Measurements from ENCODE around the gene AP2A2.

AP2A2 gene

GRCh38 chr11:889687-890475 lies 35.8 kb upstream of the AP2A2 start:
- no peaks in the 10 kb centered on the region for H3K4me1 ChIP-seq (ENCODE audit: insufficient read depth, low read length)
- H3K4me3 ChIP-seq (ENCODE audit: low read depth in 1 of 2, low read length in 2 of 2) = no peak overlapping the region
- no peaks in the 10 kb centered on the region for H3K36me3 ChIP-seq (ENCODE audit: insufficient read depth, low read length)

DNA sequence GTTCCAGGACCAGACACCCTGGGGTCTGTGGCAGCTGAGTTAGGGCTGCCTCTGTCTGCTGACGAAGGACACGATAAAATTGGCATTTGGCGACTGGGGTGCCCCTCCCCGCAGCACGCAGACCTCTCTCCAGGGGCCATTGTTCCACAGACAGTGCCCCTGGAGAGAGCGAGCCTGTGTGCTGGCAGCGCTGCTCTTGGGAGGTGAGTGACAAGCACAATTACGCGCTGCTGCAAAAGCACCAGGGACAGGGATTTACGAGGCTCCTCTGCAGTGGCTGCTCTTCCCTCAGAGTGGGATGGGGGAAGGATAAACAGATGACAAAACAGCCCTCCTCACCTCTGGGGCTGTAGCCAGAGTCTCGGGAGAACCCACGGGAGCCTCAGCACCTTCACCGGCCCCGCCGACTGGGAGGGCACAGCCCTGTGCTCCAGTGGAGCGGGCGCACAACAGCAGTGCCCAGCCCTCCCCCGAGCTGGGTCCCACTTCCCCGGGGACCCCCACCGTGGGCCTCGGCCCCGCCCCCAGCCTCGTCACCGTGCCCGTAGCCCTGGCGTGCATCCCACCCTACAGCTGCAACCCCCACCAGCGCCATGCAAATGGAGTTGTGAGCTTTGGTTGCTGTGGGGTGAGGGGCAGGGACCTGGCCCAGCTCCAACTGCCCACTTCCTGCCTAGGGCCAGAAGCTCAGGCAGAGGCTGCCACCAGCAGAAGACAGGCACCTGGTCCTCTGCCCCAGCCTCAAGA lies 34.7 kb upstream of the AP2A2 start:
- Histone ChIP-seq H3K36me3 (ENCODE audit: insufficient read depth, low read length) (no peaks in the 10 kb centered on the region), H3K27ac (ENCODE audit: low read depth, low read length) (no peak overlapping the region), H3K4me3 (ENCODE audit: low read depth in 1 of 2, low read length in 2 of 2) (no peak overlapping the region), H3K4me1 (ENCODE audit: insufficient read depth, low read length) (no peaks in the 10 kb centered on the region), H3K9me3 (ENCODE audit: low read length) (no peaks in the 10 kb centered on the region), H3K27me3 (ENCODE audit: control insufficient read depth in 1 of 2, insufficient read depth in 2 of 2, low read length in 2 of 2) (no peaks in the 10 kb centered on the region), H3K9ac (ENCODE audit: low read length) (no peak overlapping the region)

More at GRCh38 chr11:889687-890475, 35.8 kb upstream of the AP2A2 start:
- H3K27me3 ChIP-seq (ENCODE audit: control insufficient read depth in 1 of 2, insufficient read depth in 2 of 2, low read length in 2 of 2) = no peaks in the 10 kb centered on the region
- H3K9ac ChIP-seq (ENCODE audit: low read length) = no peak overlapping the region
- H3K27ac ChIP-seq (ENCODE audit: low read depth, low read length) = no peak overlapping the region
- no peaks in the 10 kb centered on the region for H3K9me3 ChIP-seq (ENCODE audit: low read length)

DNA sequence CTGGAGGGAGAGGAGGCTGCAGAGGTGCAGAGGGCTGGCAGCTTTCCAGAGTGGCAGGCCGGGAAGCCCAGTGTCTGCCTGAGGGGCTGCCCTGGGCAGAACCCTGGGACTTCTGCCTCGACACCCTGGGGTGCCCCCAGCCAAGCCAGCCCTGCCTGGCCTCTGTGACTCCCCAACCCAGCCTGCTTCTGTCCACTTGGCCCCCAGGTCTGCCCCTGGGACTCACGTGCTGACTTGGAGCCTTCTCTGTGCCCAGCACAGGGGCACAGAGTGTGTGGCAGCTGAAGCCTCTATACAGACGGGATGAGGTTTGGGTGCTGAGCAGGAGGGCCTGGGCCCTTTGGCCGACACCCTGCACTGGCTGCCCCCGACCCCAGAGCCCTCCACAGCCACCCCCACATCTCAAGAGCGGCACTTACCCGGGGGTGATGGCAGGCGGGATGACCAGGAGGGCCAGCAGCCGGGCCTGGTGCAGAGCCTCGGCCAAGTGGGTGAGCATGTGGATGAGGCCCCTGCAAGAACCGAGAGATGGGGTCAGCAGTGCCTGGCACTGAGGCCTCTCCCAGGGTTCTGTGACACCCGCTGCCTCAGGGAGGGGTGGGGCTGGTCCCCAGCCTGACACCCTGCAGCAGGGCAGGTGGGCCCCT lies 32.5 kb upstream of the AP2A2 start:
- Histone ChIP-seq H3K9ac (ENCODE audit: low read length) (no peak overlapping the region), H3K4me3 (ENCODE audit: low read depth in 1 of 2, low read length in 2 of 2) (no peak overlapping the region), H3K27ac (ENCODE audit: low read depth, low read length) (no peak overlapping the region), H3K27me3 (ENCODE audit: control insufficient read depth in 1 of 2, insufficient read depth in 2 of 2, low read length in 2 of 2) (no peaks in the 10 kb centered on the region), H3K4me1 (ENCODE audit: insufficient read depth, low read length) (peaks cover 9% of the 10 kb centered on the region), H3K9me3 (ENCODE audit: low read length) (no peaks in the 10 kb centered on the region), H3K36me3 (ENCODE audit: insufficient read depth, low read length) (no peaks in the 10 kb centered on the region)

GRCh38 chr11:894575-895201 lies 31.0 kb upstream of the AP2A2 start:
- no peak overlapping the region for H3K4me3 ChIP-seq (ENCODE audit: low read depth in 1 of 2, low read length in 2 of 2)
- H3K4me1 ChIP-seq (ENCODE audit: insufficient read depth, low read length) = peaks cover 12% of the 10 kb centered on the region
- no peak overlapping the region for H3K27ac ChIP-seq (ENCODE audit: low read depth, low read length)
- no peak overlapping the region for H3K9ac ChIP-seq (ENCODE audit: low read length)
- H3K27me3 ChIP-seq (ENCODE audit: control insufficient read depth in 1 of 2, insufficient read depth in 2 of 2, low read length in 2 of 2) = no peaks in the 10 kb centered on the region
- H3K36me3 ChIP-seq (ENCODE audit: insufficient read depth, low read length) = no peaks in the 10 kb centered on the region
- no peaks in the 10 kb centered on the region for H3K9me3 ChIP-seq (ENCODE audit: low read length)

DNA sequence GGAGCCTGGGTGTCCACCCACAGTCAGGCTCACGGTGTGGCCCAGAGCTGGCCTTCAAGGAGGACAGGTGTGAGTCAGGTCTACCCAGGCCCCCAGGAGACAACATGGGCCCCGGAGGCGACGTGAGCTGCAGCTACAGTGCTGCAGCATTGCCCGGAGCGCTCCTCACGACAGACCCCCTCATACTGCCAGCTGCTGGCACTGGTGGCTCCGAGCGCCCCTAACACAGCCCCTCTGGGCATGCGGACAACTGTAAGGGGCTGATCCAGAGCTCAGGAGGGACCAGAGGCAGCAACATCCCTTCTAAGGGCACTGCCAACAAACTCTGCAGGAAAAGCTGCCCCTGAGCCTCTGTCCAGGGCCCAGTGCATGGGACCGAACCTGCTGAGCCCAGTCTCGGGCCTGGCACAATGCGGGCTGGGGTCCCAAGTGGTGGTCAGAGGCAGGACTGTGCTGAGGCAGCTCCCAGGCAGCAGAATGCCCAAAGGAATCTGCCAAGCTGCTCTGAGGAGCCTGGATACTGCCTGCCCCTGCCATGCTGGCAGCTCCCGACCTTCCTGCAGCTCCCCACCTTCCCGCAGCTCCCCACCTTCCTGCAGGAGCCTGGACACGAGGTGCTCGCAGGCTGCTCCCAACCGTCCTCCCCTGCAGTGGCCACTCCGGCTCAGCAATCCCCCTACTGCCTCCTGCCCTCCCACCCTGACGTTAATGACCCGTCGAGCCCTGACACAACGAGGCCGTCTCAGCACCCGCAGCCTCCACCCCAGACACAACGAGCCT lies 30.1 kb upstream of the AP2A2 start:
- Histone ChIP-seq H3K4me3 (ENCODE audit: low read depth in 1 of 2, low read length in 2 of 2) (no peak overlapping the region), H3K36me3 (ENCODE audit: insufficient read depth, low read length) (peaks cover 4% of the 10 kb centered on the region), H3K27me3 (ENCODE audit: control insufficient read depth in 1 of 2, insufficient read depth in 2 of 2, low read length in 2 of 2) (no peaks in the 10 kb centered on the region), H3K9ac (ENCODE audit: low read length) (no peak overlapping the region), H3K27ac (ENCODE audit: low read depth, low read length) (no peak overlapping the region), H3K4me1 (ENCODE audit: insufficient read depth, low read length) (peaks cover 12% of the 10 kb centered on the region), H3K9me3 (ENCODE audit: low read length) (no peaks in the 10 kb centered on the region)

- H3K36me3 ChIP-seq (ENCODE audit: insufficient read depth, low read length) = peaks cover 22% of the 10 kb centered on the region
- no peaks in the 10 kb centered on the region for H3K27me3 ChIP-seq (ENCODE audit: control insufficient read depth in 1 of 2, insufficient read depth in 2 of 2, low read length in 2 of 2)
- H3K4me1 ChIP-seq (ENCODE audit: insufficient read depth, low read length) = peaks cover 12% of the 10 kb centered on the region
- H3K27ac ChIP-seq (ENCODE audit: low read depth, low read length) = peak overlapping the region; percentile 8
- H3K9me3 ChIP-seq (ENCODE audit: low read length) = no peaks in the 10 kb centered on the region
- no peak overlapping the region for H3K9ac ChIP-seq (ENCODE audit: low read length)
- H3K4me3 ChIP-seq (ENCODE audit: low read depth in 1 of 2, low read length in 2 of 2) = no peak overlapping the region
Measured at GRCh38 chr11:897253-898142, 28.2 kb upstream of the AP2A2 start.

- Histone ChIP-seq H3K4me3 (ENCODE audit: low read depth in 1 of 2, low read length in 2 of 2) (no peak overlapping the region), H3K36me3 (ENCODE audit: insufficient read depth, low read length) (peaks cover 28% of the 10 kb centered on the region), H3K9me3 (ENCODE audit: low read length) (no peaks in the 10 kb centered on the region), H3K27ac (ENCODE audit: low read depth, low read length) (peak overlapping the region; percentile 8), H3K27me3 (ENCODE audit: control insufficient read depth in 1 of 2, insufficient read depth in 2 of 2, low read length in 2 of 2) (no peaks in the 10 kb centered on the region), H3K4me1 (ENCODE audit: insufficient read depth, low read length) (peaks cover 12% of the 10 kb centered on the region), H3K9ac (ENCODE audit: low read length) (no peak overlapping the region)
Measured at GRCh38 chr11:898143-898511, 27.5 kb upstream of the AP2A2 start.

DNA sequence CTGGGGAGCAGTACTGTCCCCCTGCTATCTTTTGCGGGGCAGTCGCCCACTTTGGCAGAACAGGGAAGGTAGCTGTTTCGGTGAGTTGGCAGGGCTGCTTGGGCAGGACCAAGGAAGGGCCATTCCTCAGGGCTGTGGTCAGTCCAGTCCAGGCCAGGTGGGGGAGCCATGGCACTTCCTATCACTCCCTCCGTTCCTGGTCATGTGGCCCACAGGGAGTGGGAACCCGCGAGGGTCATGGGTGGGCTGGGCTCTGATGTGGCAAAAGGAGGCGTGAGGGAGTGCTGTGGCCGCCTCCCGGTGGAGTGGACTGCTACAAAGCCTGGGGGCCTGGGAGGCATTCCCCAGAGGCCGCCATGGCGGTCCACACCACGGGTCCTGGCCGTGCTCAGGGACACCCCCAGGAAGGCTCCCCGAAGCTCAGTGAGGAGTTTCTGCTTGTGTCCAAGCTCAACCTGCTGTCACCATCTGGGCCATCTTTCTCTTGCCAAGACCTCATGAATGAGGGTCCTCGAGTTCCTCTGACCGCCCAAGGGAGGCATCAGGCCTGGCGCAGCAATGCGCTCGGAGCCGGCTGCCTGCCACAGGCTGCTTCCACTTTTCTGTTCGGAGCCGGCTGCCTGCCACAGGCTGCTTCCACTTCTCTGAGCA lies 27.0 kb upstream of the AP2A2 start:
- H3K36me3 ChIP-seq (ENCODE audit: insufficient read depth, low read length) = peaks cover 30% of the 10 kb centered on the region

DNA sequence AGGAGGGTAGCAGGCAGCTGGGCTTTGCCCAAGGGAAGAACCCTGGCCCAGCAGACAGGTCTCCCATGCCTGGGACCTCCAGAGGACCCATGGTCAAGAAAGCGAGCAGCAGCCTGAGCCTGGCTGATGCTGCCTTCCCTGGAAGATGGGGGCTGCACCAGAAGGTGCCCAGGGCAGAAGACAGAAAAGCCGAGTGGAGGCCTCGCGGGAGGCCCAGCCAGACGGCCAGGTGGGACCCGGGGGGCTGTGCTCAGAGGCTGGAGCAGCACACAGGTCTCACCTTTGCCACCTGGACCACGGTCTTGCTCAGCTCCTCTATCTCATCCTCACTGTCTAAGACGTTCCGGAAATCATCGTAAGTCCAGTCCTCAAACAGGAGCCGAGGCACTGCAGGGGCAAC lies 25.9 kb upstream of the AP2A2 start:
- Histone ChIP-seq H3K36me3 (ENCODE audit: insufficient read depth, low read length) (peaks cover 40% of the 10 kb centered on the region), H3K9ac (ENCODE audit: low read length) (no peak overlapping the region), H3K4me3 (ENCODE audit: low read depth in 1 of 2, low read length in 2 of 2) (no peak overlapping the region)

More for the DNA sequence above, 27.0 kb upstream of the AP2A2 start:
- Histone ChIP-seq H3K4me1 (ENCODE audit: insufficient read depth, low read length) (peaks cover 12% of the 10 kb centered on the region), H3K9ac (ENCODE audit: low read length) (no peak overlapping the region), H3K9me3 (ENCODE audit: low read length) (no peaks in the 10 kb centered on the region), H3K4me3 (ENCODE audit: low read depth in 1 of 2, low read length in 2 of 2) (no peak overlapping the region), H3K27me3 (ENCODE audit: control insufficient read depth in 1 of 2, insufficient read depth in 2 of 2, low read length in 2 of 2) (no peaks in the 10 kb centered on the region), H3K27ac (ENCODE audit: low read depth, low read length) (peak overlapping the region; percentile 8)

GRCh38 chr11:900545-900944 lies 25.1 kb upstream of the AP2A2 start:
- peaks cover 40% of the 10 kb centered on the region for H3K36me3 ChIP-seq (ENCODE audit: insufficient read depth, low read length)
- no peak overlapping the region for H3K27ac ChIP-seq (ENCODE audit: low read depth, low read length)
- peaks cover 12% of the 10 kb centered on the region for H3K4me1 ChIP-seq (ENCODE audit: insufficient read depth, low read length)
- no peaks in the 10 kb centered on the region for H3K9me3 ChIP-seq (ENCODE audit: low read length)
- H3K4me3 ChIP-seq (ENCODE audit: low read depth in 1 of 2, low read length in 2 of 2) = no peak overlapping the region
- H3K9ac ChIP-seq (ENCODE audit: low read length) = no peak overlapping the region
- no peaks in the 10 kb centered on the region for H3K27me3 ChIP-seq (ENCODE audit: control insufficient read depth in 1 of 2, insufficient read depth in 2 of 2, low read length in 2 of 2)

More for the DNA sequence above, 25.9 kb upstream of the AP2A2 start:
- Histone ChIP-seq H3K9me3 (ENCODE audit: low read length) (no peaks in the 10 kb centered on the region), H3K27me3 (ENCODE audit: control insufficient read depth in 1 of 2, insufficient read depth in 2 of 2, low read length in 2 of 2) (no peaks in the 10 kb centered on the region), H3K4me1 (ENCODE audit: insufficient read depth, low read length) (peaks cover 12% of the 10 kb centered on the region), H3K27ac (ENCODE audit: low read depth, low read length) (no peak overlapping the region)

Data from muscle layer of colon (tissue), 2 donors.